Astrocyte (in vitro differentiated cells and primary cell): ENCODE measurements around the gene LPO.

ENCODE experiments used
- EZH2 ChIP-seq: IDR thresholded peaks from 2 replicates; pipeline ENCODE4 v1.6.1; 2012; ENCODE audit warnings: mild to moderate bottlenecking, low read length, inconsistent platforms; ENCODE audit not compliant: insufficient read depth
- TF ChIP-seq, protein P1 (sequence below): IDR thresholded peaks from 2 replicates; pipeline ENCODE4 v1.5.1; 2011; ENCODE audit warnings: low read depth, mild to moderate bottlenecking, inconsistent platforms, low read length, moderate library complexity; ENCODE audit not compliant: insufficient read depth

GRCh38 chr17:58249270-58250133 lies 11.1 kb downstream of the LPO start:
- TF ChIP-seq, protein P1, sequence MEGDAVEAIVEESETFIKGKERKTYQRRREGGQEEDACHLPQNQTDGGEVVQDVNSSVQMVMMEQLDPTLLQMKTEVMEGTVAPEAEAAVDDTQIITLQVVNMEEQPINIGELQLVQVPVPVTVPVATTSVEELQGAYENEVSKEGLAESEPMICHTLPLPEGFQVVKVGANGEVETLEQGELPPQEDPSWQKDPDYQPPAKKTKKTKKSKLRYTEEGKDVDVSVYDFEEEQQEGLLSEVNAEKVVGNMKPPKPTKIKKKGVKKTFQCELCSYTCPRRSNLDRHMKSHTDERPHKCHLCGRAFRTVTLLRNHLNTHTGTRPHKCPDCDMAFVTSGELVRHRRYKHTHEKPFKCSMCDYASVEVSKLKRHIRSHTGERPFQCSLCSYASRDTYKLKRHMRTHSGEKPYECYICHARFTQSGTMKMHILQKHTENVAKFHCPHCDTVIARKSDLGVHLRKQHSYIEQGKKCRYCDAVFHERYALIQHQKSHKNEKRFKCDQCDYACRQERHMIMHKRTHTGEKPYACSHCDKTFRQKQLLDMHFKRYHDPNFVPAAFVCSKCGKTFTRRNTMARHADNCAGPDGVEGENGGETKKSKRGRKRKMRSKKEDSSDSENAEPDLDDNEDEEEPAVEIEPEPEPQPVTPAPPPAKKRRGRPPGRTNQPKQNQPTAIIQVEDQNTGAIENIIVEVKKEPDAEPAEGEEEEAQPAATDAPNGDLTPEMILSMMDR: peak; percentile 63
- TF ChIP-seq EZH2: no peak
